UCSD-AML1 (cell line): ENCODE data around the gene GAL3ST1.
"Not testable (repeated sequence)": the region's sequence is repeated elsewhere in the genome, so short reads cannot be mapped to it uniquely, and the experiment has no call there.

Experiments used
- DNase-seq: peaks from one replicate; lab custom pipeline; 2025; ENCODE audit not compliant: unreplicated experiment; lab: John Stamatoyannopoulos, UW

GAL3ST1 gene, protein sequence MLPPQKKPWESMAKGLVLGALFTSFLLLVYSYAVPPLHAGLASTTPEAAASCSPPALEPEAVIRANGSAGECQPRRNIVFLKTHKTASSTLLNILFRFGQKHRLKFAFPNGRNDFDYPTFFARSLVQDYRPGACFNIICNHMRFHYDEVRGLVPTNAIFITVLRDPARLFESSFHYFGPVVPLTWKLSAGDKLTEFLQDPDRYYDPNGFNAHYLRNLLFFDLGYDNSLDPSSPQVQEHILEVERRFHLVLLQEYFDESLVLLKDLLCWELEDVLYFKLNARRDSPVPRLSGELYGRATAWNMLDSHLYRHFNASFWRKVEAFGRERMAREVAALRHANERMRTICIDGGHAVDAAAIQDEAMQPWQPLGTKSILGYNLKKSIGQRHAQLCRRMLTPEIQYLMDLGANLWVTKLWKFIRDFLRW

DNA sequence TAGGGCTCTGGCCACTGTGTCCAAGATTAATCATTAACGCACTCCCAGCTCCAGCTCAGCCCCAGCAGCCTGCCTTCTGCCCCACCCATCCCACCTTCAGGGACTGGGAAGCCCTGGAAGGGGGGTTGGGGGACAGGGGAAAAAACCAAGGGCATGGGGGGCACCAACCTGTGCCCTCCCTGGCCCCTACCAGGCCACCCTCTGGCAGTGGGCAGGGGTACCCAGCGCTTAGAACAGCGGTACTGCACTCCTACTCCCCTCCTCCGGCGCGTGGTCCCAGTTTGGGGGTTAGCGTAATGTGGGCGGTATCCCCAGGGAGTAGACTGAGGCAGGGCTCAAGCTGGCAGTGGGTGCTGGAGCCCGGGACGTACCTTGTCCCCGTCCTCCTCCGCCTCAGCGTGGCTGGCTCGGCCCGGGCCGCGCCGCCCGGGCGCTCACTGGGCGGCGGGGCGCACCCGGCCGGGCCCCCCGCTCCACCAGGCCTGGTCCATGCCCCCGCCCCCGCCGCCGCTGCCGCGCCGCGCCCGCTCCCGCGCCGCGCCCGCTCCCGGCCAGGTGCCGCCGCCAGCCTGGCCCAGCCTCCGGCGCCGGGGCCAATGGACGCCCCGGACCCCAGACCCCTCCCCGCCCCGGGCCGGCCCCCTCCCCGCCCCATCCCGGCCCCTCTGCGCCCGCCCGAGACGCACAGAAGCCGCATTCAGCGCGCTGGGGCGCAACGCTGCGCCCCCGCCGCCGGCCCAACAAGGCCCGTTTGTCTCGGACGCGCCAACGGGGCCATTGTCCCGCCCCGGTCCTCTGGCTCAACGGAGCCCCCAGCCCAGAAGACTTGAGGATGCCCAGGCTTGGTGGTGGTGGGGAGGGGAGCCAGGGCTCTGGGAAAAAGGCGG lies at the start of gene GAL3ST1:
Gene GAL3ST1, minus strand, starts transcription at position 571 of the 887 bp plus-strand sequence. CDS start 17,273 bp downstream, outside the sequence.
- DNase-seq = no peak

DNA sequence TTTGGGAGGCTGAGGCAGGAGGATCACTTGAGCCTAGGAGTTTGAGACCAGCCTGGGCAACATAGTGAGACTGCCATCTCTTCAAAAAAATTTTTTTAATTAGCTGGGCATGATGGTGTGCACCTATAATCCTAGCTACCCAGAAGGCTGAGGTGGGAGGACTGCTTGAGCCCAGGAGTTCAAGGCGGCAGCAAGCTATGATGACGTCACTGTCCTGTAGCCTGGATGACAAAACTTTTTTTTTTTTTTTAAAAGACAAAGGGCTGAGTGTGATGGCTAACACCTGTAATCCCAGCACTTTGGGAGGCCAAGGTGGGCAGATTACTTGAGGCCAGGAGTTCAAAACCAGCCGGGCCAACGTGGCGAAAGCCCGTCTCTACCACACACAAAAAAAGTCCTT lies 45.4 kb upstream of the GAL3ST1 start:
- DNase-seq = not testable (repeated sequence)

DNA sequence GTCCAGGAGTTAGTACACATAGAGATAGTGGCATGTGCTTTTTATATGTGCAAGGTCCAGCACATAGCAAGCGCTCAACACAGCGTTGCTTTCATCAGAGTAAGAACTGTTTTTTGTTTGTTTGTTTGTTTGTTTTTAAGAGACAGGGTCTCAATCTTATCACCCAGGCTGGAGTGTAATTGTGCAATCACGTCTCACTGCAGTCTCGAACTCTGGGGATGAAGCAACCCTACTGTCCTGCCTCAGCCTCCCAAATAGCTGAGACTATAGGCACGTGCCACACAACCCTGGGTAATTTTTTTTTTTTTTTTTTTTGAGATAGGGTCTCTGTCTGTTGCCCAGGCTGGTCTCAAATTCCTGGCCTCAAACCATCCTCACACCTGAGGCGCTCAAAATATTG lies 43.4 kb upstream of the GAL3ST1 start:
- DNase-seq = no peak

DNA sequence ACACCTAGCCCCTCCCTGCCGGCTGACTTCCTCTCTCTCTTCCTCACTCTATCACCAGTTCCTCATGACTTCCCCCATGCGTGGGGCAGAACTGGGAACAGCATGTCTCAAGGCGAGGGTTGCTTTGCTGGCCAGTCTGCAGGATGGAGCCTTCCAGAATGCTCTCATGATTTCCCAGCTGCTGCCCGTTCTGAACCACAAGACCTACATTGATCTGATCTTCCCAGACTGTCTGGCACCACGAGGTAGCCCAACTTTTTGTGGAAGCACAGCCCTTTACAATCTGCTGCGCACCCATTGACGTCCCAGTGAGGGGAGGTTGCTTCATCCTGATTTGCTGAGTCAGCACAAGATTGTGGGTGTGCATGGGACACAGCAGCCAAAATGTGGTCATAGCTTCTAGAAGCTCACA lies 41.1 kb upstream of the GAL3ST1 start:
- DNase-seq = no peak

DNA sequence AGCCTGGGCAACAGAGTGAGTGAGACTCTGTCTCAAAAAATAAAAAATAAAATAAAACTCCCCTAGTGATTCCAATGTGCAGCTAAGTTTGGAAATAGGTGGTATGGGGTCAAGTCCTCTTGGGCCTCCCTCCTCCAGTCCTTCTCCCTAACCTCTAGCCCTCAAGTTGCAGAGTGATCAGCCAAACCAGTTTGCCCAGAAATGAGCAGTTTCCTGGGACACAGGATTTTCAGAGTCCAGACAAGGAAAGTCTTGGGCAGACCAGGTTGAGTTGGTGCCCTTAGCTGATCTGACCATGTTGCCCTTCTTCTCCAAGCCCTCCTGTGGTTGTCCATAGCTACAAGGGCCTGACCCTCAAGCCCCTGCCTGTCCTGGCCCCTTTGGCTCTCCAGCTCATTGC lies 40.4 kb upstream of the GAL3ST1 start:
- no peak for DNase-seq

DNA sequence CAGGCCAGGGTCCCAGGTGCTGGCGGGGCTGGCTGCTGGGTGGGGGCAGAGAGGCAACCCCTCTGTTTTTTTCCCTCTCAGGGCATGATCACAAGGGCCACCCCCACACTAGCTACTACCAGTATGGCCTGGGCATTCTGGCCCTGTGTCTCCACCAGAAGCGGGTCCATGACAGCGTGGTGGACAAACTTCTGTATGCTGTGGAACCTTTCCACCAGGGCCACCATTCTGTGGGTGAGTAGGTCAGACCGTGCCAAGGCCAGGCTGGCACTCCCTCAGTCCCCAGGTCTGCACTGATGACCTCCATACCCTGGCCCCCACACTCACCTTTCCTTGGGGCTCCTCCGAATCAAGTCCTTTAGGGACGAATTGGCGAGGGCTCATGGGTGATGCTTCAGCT lies 39.8 kb upstream of the GAL3ST1 start:
- DNase-seq = no peak

DNA sequence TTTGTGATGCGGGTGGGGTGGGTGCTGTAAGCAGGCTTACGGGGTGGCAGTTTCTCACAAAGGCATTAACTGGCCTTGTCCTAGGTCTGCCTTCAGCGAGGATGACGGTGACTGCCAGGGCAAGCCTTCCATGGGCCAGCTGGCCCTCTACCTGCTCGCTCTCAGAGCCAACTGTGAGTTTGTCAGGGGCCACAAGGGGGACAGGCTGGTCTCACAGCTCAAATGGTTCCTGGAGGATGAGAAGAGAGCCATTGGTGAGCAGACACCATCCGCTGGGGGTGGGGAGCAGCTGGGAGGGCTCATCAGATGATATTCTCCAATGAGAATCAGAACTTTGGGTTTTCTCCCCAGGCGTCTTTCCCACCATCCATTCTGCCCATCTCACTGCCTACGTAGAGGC lies 38.3 kb upstream of the GAL3ST1 start:
- DNase-seq = no peak

DNA sequence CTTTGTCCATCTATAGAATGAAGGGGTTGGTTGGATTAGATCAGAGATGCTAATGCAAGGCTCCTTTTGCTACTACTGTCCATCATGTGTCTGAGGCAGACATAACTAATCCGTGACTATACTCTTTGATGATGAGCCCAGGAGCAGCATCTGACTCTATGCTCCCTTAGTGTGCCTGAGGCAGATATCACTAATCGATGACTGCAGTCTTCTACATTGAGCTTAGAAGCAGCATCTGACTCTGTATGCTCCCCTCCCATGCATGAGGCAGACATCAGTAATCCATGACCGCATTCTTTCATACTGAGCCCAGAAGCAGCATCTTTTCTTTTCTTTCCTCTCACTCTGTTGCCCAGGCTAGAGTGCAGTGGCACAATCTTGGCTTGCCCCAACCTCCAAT lies 36.7 kb upstream of the GAL3ST1 start:
- no peak for DNase-seq

DNA sequence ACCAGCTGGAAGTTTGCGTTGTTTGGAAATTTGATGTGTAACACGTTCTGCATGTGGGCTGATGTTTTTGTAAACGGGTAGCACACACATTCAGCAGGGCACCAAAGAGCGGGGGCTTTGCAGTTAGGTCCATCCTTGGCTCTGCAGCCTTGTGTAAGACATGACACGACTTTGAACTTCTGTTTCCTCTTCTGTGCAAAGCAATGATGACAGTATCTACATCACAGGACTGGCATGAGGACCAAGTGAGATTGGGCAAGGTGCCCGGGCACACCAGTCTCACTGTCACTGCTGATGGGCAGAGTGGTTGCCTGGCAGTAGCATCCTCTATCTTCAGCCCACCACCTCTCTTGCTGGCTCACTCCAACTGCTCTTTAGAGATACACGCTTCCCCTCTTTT lies 35.8 kb upstream of the GAL3ST1 start:
- DNase-seq = no peak

DNA sequence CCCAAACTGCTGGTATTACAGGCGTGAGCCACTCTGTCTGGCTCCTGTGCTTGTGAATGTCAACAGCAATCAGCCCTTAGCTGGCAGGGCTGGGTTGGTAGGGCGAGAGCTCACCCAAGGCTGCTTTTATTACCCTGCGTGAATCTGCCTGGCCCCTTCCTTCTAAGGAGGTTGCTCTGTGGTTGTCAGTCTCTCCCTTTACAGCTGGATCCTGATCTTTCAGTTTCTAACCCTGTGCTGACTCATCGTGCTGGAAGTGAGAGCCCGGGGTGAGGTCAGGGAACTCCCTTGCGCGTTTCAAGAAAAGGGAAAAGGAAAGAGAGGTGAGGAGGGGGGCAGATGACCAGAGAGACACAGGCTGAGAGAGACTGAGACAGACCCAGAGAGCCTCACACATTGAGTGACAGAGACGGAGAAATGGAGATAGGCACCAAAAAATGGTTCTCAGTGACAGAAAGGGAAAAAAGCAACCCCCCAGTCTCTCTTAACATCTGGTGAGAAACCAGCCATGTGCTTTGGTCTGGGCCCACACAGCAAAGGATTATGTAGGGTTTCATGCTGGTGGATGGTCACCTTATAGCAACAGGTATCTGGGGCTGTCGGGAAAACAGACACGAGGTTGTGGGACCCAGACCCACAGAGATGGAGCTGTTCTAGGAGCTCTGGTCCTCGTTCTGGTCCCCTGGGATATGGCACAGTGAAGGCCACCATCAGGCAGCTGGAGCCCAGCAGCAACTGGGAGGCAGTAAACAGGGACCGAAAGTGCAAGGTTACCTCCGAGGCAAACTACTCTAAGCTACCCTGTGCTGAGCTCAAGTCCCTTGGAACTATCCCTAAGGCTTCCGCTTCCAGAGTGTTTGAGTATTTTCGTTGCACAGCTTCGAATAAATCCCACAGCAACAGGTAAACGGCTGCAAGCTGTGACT lies 35.1 kb upstream of the GAL3ST1 start:
- peak; percentile 52 for DNase-seq

DNA sequence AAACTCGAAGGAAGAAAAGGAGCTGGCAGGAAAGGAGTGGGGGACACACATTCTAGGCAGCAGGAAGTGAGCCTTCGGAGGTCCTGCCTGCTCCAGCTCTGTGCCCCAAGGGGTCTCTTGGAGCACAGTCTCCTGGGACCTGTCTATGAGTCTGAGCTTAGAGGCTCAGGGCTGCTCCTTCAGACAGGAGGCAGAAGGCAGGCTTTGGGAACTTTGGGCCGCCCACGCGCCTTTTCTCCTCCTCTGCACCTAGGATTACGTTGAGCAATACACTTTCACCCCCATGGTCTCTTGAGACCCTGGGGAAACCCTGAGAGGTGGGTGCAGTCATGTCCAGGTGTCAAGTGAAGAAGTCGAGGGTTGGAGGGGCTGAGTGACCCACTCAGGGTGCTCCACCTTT lies 33.5 kb upstream of the GAL3ST1 start:
- no peak for DNase-seq

DNA sequence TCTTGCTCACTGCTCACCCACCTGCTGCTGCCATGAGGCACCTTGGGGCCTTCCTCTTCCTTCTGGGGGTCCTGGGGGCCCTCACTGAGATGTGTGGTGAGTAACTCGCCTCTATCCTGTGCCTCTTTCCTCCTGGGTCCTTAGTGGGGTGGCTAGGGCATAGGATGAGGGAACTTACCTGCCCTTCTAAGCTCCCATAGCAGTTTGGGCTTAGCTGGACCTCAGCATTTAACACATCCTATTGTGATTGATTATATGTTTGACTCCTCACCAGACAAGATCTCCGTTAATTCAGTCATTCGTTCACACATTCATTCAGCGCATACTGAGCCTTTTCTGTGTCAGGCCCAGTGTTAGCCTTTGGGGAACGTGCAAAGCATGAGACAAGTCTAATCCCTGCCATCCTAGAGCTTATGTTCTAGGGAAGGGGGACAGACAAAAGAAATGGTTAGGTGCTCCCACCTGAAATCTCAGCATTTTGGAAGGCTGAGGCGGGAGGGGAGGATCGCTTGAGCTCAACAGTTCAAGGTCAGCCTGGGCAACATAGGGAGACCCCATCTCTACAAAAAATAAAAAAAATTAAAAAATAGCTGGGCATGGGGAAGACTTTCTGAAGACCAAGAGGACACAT lies 33.0 kb upstream of the GAL3ST1 start:
- no peak for DNase-seq

DNA sequence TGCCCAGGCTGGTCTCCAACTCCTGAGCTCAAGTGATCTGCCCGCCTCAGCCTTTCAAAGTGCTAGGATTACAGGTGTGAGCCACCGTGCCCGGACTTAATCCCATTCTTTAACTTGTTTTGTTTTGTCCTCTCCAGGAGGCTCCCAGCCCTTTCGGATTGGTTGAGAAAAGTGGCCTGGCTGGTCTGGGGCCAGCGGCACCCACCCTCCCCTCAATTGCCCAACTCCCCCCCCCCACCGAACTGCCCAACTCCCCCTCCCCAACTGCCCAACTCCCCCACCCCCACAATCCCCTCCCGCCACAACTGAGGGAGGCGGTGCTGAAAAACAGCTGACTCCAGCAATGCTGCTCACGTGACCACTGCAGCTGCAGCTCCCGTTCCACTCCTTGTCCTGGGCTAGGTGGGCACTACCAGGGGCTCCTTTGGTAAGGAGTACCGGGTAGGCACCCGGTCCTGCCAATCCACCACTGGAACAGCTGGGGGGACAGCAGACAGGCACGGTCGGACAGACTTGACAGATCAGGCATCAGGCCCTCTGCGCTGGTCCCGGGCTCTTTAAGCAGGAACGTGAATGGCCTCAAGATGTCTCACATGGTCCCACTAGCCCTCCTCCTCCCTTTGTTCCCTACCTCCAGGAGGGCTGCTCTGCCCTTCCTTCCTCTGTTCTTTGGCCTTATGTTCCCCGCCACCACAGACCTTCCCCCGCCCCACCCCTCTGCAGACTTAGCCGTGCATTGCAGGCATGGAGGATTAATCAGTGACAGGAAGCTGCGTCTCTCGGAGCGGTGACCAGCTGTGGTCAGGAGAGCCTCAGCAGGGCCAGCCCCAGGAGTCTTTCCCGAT lies 32.2 kb upstream of the GAL3ST1 start, which contains the start of gene TCN2:
Gene TCN2, plus strand, starts transcription at position 720 of the 845 bp plus-strand sequence. CDS start 158 bp downstream, outside the sequence.
- DNase-seq = peak; percentile 57

DNA sequence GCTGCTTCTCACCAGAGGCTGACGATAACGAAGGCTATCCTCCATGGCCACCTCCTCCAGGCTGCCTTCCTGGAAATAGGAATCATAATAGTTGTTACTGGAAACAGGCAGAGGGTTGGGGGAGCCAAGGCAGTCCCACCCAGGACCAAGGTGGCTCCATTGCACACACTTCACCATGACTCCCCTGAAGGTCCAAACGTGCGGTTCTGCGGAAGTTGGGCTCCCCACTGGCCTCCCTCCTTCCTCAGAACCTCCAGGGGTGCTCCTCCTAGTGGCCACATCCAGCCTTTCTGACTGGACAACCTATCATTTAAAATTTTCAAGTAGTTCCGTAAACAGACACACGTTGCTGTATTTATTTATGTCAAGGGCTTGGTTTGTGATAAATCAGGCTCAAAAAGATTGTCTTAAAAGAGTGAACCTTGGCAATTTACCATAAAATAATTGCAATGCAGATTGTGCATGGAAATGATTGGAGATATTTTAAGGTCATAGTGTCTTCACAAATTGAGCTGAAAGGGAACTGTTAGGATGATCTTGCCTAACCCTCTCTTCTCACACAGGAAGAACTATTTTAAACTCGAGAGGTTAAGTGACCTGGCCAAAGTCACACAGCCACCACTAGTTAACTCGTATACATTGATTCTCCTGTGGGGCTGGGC lies 31.1 kb upstream of the GAL3ST1 start:
- DNase-seq = peak; percentile 35

DNA sequence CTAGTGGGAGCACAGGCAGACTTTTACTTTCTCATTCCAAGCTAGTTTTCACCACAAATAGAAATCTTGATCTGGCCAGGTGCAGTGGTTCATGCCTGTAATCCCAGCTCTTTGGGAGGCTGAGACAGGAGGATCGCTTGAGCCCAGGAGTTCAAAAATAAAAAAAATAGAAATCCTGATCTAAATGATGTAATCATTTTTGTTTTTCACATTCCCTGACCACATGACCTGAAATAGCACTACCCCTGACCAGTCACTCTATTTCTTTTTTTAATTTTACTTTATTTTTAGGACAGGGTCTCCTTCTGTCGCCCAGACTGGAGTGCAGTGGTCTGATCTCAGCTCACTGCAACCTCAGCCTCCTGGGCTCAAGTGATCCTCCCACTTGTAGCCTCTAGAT lies 30.3 kb upstream of the GAL3ST1 start:
- DNase-seq = no peak

DNA sequence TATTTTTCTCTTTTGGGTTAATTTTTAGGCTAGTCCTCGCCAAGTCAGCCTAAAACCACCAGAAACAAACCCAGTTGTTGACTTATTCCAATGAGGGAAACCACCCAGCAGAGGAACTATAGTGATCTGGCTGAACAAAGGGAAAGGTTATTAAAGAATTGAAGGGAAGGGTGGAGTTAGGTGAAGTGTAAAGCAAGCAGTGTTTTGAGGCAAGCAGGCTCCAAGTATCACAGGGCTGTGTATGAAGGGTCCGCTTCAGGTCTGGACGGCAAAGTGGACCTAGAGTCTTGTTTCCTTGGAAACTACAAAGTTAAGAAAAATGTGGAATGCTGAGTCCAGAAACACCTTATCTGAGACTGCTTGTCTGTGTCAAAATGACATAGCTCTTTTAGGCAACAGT lies 29.3 kb upstream of the GAL3ST1 start:
- DNase-seq = no peak

DNA sequence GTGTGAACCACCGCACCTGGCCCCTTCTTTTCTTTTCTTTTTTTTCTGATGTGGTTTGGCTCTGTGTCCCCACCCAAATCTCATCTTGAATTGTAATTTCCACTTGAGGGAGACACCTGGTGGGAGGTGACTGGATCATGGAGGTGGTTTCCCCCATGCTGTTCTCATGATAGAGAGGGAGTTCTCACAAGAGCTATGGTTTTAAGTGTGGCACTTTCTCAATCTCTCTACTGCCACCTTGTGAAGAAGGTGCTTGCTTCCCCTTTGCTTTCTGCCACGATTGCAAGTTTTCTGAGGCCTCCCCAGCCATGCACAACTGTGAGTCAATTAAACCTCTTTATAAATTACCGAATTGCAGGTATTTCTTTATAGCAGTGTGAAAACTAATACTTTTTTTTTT lies 27.6 kb upstream of the GAL3ST1 start:
- no peak for DNase-seq

DNA sequence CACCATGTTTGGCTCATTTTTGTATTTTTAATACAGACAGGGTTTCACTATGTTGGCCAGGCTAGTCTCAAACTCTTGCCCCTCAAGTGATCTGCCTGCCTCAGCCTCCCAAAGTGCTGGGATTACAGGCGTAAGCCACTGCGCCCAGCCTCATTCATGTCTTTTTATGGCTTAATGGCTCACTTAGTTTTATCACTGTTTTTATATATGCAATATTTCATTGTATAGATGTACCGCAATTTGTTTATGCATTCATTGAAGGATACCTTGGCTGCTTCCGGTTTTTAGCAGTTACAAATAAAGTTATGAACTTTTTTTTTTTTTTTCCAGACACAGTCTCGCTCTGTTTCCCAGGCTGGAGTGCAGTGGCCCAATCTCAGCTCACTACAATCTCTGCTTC lies 27.0 kb upstream of the GAL3ST1 start:
- no peak for DNase-seq

DNA sequence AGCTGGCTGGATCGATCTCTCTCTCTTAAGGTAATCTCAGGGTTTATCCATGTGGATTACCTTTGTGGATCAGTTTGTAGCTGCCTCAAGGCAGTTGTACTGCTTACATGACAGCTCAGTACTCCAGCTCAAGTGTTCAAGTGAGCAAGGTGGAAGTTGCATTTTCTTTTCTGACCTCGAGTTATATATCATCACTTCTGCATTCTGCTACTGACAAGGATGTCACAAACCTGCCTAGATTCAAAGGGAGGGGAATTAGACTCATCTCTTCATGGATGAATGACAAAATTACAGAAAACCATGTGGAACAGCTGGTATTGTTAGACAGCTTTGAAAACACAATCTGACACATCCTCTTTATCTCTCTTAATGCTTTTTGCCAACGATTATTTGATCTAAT lies 26.5 kb upstream of the GAL3ST1 start:
- DNase-seq = no peak
